HG03342 (cell line): ENCODE results near the gene LMCD1.

Experiments used
- ATAC-seq: cut with Tn5 transposase; IDR thresholded peaks from one replicate; pipeline ENCODE4 v1.9.1; 2021; ENCODE audit warnings: mild to moderate bottlenecking, moderate library complexity; ENCODE audit not compliant: unreplicated experiment

The LMCD1 gene

GRCh38 chr3:8608041-8608790 is 106.6 kb downstream of the LMCD1 start:
- ATAC-seq, result no peak

- ATAC-seq, result no peak
Observed at GRCh38 chr3:8608791-8609467, 107.3 kb downstream of the LMCD1 start.

DNA sequence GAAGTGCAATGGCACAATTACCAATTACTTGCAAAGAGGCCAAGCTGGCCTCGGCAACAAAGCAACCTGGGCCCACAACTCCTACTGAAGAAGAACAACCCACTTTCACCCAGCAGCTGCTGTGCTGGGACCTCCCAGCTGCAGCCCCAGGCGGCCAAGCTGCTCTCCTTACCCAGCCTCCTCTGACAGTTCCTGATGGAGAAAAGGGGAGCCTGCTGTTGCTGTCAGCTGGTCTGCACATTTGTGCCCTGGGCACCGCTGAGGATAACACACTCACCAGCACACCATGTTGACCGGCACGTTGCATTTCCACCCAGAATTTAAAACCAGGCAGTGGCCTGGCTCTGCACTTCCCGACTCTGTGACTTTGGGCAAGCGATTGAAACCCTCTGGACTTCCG is 109.3 kb downstream of the LMCD1 start:
- ATAC-seq, result no peak

- no peak for ATAC-seq
Observed at GRCh38 chr3:8617921-8618320, 116.3 kb downstream of the LMCD1 start.

DNA sequence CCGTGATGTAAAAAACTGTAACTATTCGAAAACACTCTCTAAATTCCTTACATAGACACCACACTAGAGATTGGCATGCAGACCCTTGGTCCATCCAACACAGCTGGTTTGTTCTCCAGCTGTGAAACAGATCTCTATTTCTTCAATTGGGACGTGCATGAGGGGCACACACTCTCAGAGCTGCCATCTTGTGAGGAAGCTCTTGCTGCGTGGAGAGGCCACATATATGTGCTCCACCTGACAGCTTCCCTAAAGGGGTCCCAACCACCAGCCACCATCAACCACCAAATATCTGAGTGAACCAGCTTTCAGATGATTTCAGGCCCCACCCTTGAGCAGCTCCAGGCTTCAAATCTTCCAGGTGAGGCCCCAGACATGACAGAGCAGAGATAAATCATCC is 117.3 kb downstream of the LMCD1 start:
- no peak for ATAC-seq

GRCh38 chr3:8619548-8619947 is 117.9 kb downstream of the LMCD1 start:
- ATAC-seq, result no peak

DNA sequence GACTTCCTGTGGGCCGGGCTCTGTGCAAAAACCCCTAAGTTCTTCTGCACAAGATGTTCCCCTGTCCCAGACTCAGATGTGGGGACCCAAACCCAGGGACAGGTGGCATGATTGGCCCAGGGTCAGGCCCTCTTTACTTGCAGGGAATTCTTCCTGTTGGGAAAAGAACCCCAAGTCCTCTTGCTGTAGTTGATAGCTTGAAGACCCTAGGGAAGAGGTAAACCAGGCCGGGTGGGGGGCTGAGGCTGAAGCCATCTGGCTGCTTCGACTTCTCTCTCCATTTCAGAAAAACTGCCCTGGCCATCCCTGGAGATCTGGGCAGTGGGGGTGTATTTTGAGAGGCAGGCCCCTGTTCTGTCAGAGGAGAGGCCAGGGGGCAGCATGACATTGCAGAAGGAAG is 119.5 kb downstream of the LMCD1 start:
- no peak for ATAC-seq

GRCh38 chr3:8621872-8622271 is 120.2 kb downstream of the LMCD1 start:
- no peak for ATAC-seq

DNA sequence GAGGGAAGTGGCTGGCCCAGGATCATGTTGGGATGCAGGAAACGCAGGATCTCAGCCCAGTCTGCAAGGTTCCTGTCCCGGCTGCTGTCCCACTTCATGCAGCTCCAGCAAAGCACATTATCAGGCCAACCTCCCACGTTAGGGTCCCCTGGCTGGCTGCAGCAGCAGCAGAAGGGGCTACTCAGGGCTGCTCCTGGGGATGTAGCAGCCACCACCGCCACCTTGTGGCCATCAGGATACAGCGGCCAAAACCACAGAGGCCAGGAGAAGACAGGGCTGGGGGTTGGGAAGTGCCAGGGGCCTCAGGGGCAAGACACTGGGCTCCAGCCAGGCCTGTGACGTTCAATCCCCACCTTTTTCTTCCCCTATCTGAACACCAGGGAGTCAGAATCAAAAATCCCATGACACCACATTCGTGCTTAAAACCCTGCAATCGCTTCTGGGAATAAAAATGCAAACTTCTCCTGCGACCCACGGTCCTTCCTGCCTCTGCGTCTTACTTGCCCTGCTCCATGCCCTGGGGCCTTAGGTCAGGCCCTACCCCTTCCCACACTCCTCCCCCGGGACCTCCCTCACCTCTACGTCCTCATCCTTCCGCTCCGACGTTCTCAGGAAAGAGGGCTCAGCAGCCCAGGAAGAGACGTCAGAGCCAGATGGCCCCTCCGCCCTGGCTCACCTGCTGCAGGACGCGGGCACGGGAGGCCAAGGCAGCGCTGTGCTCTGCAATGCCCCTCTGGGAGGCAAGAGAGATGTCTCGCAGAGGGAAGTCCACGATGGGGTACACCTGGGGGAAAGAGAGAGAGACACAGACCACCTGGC is 121.5 kb downstream of the LMCD1 start:
- ATAC-seq, result peak; percentile 92

- ATAC-seq, result no peak
Observed at GRCh38 chr3:8623741-8624140, 122.1 kb downstream of the LMCD1 start.
